AG09309 (cell line): Measurements from ENCODE around the gene APBA2.

ENCODE experiments used
- DNase-seq: peaks from one replicate; pipeline ENCODE4 v3.0.0-alpha.2; 2010; ENCODE audit warnings: low read depth
- H3K4me3 ChIP-seq: 2 replicates; pipeline ENCODE4 v1.5.1; 2011; ENCODE audit warnings: mild to moderate bottlenecking, low read depth, low read length, moderate library complexity; ENCODE audit not compliant: control insufficient read depth
- TF ChIP-seq, protein P1 (sequence below): IDR thresholded peaks from 2 replicates; pipeline ENCODE4 v1.5.1; 2011; ENCODE audit warnings: mild to moderate bottlenecking, low read depth, low read length, inconsistent platforms; ENCODE audit not compliant: insufficient read depth, control insufficient read depth; ENCODE audit errors: missing control alignments

The APBA2 gene

GRCh38 chr15:28944286-28944685, 58.5 kb downstream of the APBA2 start:
- TF ChIP-seq, protein P1, sequence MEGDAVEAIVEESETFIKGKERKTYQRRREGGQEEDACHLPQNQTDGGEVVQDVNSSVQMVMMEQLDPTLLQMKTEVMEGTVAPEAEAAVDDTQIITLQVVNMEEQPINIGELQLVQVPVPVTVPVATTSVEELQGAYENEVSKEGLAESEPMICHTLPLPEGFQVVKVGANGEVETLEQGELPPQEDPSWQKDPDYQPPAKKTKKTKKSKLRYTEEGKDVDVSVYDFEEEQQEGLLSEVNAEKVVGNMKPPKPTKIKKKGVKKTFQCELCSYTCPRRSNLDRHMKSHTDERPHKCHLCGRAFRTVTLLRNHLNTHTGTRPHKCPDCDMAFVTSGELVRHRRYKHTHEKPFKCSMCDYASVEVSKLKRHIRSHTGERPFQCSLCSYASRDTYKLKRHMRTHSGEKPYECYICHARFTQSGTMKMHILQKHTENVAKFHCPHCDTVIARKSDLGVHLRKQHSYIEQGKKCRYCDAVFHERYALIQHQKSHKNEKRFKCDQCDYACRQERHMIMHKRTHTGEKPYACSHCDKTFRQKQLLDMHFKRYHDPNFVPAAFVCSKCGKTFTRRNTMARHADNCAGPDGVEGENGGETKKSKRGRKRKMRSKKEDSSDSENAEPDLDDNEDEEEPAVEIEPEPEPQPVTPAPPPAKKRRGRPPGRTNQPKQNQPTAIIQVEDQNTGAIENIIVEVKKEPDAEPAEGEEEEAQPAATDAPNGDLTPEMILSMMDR: no peak
- H3K4me3 ChIP-seq: no peak overlapping the region
- DNase-seq: no peak

GRCh38 chr15:28944696-28945300, 59.0 kb downstream of the APBA2 start:
- H3K4me3 ChIP-seq: no peak overlapping the region
- no peak for DNase-seq
- TF ChIP-seq, protein P1: no peak

GRCh38 chr15:28945626-28946230, 60.0 kb downstream of the APBA2 start:
- H3K4me3 ChIP-seq: no peak overlapping the region
- DNase-seq: no peak
- TF ChIP-seq, protein P1: no peak

DNA sequence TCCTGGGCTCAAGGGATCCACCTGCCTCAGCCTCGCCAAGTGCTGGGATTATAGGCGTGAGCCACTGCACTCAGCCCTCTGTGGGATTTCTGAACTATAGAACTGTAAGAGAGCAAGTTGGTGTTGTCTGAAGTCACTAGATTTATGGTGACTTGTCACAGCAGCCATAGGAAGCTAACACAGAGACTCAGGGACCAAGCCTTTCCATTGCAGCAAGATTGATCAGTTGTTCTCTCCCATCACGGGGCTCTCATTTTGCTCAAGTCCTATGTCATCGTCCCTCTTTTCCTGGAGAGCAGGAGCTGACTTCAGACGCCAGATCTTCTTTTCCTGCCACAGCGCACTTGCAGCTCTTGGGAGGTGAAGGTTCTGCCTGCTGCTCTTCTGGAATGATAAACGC, 61.0 kb downstream of the APBA2 start:
- no peak overlapping the region for H3K4me3 ChIP-seq
- TF ChIP-seq, protein P1: no peak
- no peak for DNase-seq

DNA sequence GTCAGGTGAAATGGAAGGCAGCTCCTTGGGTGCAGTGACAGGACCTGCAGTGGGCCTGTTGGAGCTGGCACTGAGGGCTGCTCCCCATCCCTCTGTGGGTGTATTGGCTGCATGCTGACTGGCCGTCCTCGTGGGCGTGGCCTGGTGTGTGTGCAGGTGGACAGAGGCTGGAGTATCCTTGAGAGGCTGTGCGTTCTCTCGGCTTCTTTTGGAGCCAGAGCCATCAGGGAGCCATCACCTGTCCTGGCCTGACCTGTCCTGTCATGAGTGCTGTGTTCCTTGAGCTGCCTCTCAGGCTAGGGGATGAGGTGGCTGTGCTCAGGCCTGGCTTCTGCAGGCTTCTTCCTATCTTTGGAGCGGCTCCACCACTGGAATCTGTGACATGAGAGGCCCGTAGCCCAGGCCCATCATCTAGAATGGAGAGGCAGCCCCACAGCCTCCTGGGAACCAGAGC, 61.5 kb downstream of the APBA2 start:
- TF ChIP-seq, protein P1: no peak
- no peak for DNase-seq
- no peak overlapping the region for H3K4me3 ChIP-seq

- TF ChIP-seq, protein P1: no peak
- DNase-seq: no peak
- no peak overlapping the region for H3K4me3 ChIP-seq
These were observed 62.3 kb downstream of the APBA2 start for GRCh38 chr15:28948036-28948435.
